Neural cell (in vitro differentiated cells): ENCODE results near the gene CLEC18A.

Experiments
- EP300 ChIP-seq: fragments of 450-650 bp; conservative IDR thresholded peaks from 2 replicates; pipeline ENCODE4 v1.6.1; 2014; ENCODE audit warnings: antibody characterized with exemption, mild to moderate bottlenecking, moderate library complexity; ENCODE audit not compliant: poor library complexity, severe bottlenecking
- EZH2 ChIP-seq: fragments of 200-600, 300-800 bp; shearing (Covaris generic), sonication (generic); IDR thresholded peaks from 2 replicates; pipeline ENCODE4 v1.6.1; 2014; ENCODE audit warnings: antibody characterized with exemption, low read length, borderline replicate concordance, mild to moderate bottlenecking; ENCODE audit not compliant: insufficient read depth, poor library complexity, severe bottlenecking
- MXI1 ChIP-seq: fragments of 450-650 bp; conservative IDR thresholded peaks from 2 replicates; pipeline ENCODE4 v1.6.1; 2014; ENCODE audit warnings: antibody characterized with exemption, mild to moderate bottlenecking; ENCODE audit not compliant: poor library complexity, severe bottlenecking
- POLR2AphosphoS5 ChIP-seq: IDR thresholded peaks from 2 replicates; pipeline ENCODE4 v1.6.1; 2012
- RAD21 ChIP-seq: fragments of 450-650 bp; conservative IDR thresholded peaks from 2 replicates; pipeline ENCODE4 v1.6.1; 2014; ENCODE audit warnings: antibody characterized with exemption, mild to moderate bottlenecking, moderate library complexity
- SMC3 ChIP-seq: fragments of 450-650 bp; conservative IDR thresholded peaks from 2 replicates; pipeline ENCODE4 v1.6.1; 2014; ENCODE audit warnings: antibody characterized with exemption, mild to moderate bottlenecking, moderate library complexity; ENCODE audit not compliant: poor library complexity
- TAF1 ChIP-seq: IDR thresholded peaks from 2 replicates; pipeline ENCODE4 v1.6.1; 2012; ENCODE audit warnings: low read depth
- TF ChIP-seq, protein P1 (sequence below): fragments of 450-650 bp; IDR thresholded peaks from 2 replicates; pipeline ENCODE4 v1.5.1; 2014; ENCODE audit warnings: antibody characterized with exemption, mild to moderate bottlenecking, moderate library complexity; ENCODE audit not compliant: poor library complexity, severe bottlenecking
- TF ChIP-seq, protein P2 (sequence below): IDR thresholded peaks from 2 replicates; pipeline ENCODE4 v1.6.1; 2012; ENCODE audit warnings: borderline replicate concordance

- TF ChIP-seq, protein P1, sequence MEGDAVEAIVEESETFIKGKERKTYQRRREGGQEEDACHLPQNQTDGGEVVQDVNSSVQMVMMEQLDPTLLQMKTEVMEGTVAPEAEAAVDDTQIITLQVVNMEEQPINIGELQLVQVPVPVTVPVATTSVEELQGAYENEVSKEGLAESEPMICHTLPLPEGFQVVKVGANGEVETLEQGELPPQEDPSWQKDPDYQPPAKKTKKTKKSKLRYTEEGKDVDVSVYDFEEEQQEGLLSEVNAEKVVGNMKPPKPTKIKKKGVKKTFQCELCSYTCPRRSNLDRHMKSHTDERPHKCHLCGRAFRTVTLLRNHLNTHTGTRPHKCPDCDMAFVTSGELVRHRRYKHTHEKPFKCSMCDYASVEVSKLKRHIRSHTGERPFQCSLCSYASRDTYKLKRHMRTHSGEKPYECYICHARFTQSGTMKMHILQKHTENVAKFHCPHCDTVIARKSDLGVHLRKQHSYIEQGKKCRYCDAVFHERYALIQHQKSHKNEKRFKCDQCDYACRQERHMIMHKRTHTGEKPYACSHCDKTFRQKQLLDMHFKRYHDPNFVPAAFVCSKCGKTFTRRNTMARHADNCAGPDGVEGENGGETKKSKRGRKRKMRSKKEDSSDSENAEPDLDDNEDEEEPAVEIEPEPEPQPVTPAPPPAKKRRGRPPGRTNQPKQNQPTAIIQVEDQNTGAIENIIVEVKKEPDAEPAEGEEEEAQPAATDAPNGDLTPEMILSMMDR = no peak
- TF ChIP-seq EP300 = no peak
- no peak for TF ChIP-seq POLR2AphosphoS5
- no peak for TF ChIP-seq EZH2
- no peak for TF ChIP-seq MXI1
- TF ChIP-seq TAF1 = no peak
- no peak for TF ChIP-seq RAD21
- TF ChIP-seq, protein P2, sequence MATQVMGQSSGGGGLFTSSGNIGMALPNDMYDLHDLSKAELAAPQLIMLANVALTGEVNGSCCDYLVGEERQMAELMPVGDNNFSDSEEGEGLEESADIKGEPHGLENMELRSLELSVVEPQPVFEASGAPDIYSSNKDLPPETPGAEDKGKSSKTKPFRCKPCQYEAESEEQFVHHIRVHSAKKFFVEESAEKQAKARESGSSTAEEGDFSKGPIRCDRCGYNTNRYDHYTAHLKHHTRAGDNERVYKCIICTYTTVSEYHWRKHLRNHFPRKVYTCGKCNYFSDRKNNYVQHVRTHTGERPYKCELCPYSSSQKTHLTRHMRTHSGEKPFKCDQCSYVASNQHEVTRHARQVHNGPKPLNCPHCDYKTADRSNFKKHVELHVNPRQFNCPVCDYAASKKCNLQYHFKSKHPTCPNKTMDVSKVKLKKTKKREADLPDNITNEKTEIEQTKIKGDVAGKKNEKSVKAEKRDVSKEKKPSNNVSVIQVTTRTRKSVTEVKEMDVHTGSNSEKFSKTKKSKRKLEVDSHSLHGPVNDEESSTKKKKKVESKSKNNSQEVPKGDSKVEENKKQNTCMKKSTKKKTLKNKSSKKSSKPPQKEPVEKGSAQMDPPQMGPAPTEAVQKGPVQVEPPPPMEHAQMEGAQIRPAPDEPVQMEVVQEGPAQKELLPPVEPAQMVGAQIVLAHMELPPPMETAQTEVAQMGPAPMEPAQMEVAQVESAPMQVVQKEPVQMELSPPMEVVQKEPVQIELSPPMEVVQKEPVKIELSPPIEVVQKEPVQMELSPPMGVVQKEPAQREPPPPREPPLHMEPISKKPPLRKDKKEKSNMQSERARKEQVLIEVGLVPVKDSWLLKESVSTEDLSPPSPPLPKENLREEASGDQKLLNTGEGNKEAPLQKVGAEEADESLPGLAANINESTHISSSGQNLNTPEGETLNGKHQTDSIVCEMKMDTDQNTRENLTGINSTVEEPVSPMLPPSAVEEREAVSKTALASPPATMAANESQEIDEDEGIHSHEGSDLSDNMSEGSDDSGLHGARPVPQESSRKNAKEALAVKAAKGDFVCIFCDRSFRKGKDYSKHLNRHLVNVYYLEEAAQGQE = no peak
- TF ChIP-seq SMC3 = no peak
These were observed 16.4 kb upstream of the CLEC18A start for GRCh38 chr16:69934751-69935150.
